DOHH2 (cell line): ENCODE results near the gene TCF3.

Experiments used
- H3F3A ChIP-seq: fragments of 200-600 bp; sonication (generic), shearing (Covaris generic); 2 replicates; pipeline ENCODE4 v1.6.0; 2016; ENCODE audit warnings: antibody characterized with exemption, mild to moderate bottlenecking; ENCODE audit not compliant: control insufficient read depth, insufficient read depth
- H3K27ac ChIP-seq: fragments of 200-600 bp; sonication (generic); 2 replicates; pipeline ENCODE4 v1.5.1; 2014; ENCODE audit warnings: low read depth, mild to moderate bottlenecking, low read length, moderate library complexity
- H3K27me3 ChIP-seq: fragments of 200-600 bp; sonication (generic); 2 replicates; pipeline ENCODE4 v1.6.1; 2014; ENCODE audit warnings: mild to moderate bottlenecking, low read length, mixed read lengths; ENCODE audit not compliant: control insufficient read depth
- H3K36me3 ChIP-seq: fragments of 200-600 bp; sonication (generic); 2 replicates; pipeline ENCODE4 v1.6.1; 2014; ENCODE audit warnings: mild to moderate bottlenecking, low read length, moderate library complexity, mixed read lengths; ENCODE audit not compliant: control insufficient read depth
- H3K4me1 ChIP-seq: fragments of 200-600 bp; sonication (generic); 2 replicates; pipeline ENCODE4 v1.6.1; 2014; ENCODE audit warnings: mild to moderate bottlenecking, low read length, mixed read lengths; ENCODE audit not compliant: control insufficient read depth
- H3K4me2 ChIP-seq: fragments of 200-600 bp; sonication (generic); 2 replicates; pipeline ENCODE4 v1.6.0; 2014; ENCODE audit warnings: mild to moderate bottlenecking, low read length, moderate library complexity
- H3K4me3 ChIP-seq: fragments of 200-600 bp; sonication (generic); 2 replicates; pipeline ENCODE4 v1.5.1; 2014; ENCODE audit warnings: mild to moderate bottlenecking, low read length, mixed read lengths
- H3K79me2 ChIP-seq: fragments of 200-600 bp; sonication (generic); 2 replicates; pipeline ENCODE4 v1.6.1; 2014; ENCODE audit warnings: mild to moderate bottlenecking, low read length, mixed read lengths; ENCODE audit not compliant: control insufficient read depth
- H3K9me2 ChIP-seq: fragments of 200-600 bp; sonication (generic); replicated peaks from 2 replicates; pipeline ENCODE4 v1.6.1; 2014; ENCODE audit warnings: mild to moderate bottlenecking, low read length, mixed read lengths; ENCODE audit not compliant: control insufficient read depth
- H3K9me3 ChIP-seq: fragments of 200-600 bp; sonication (generic); 2 replicates; pipeline ENCODE4 v1.6.1; 2014; ENCODE audit warnings: antibody characterized with exemption, low read length, mixed read lengths; ENCODE audit not compliant: control insufficient read depth, insufficient read depth
- H4K20me1 ChIP-seq: fragments of 200-600 bp; sonication (generic); 2 replicates; pipeline ENCODE4 v1.6.0; 2014; ENCODE audit warnings: low read depth, mild to moderate bottlenecking, antibody characterized with exemption, low read length, moderate library complexity; ENCODE audit not compliant: control insufficient read depth, insufficient read depth
- CTCF ChIP-seq: fragments of 200-600 bp; sonication (generic); IDR thresholded peaks from one replicate; pipeline ENCODE4 v1.5.1; 2014; ENCODE audit warnings: antibody characterized with exemption, mild to moderate bottlenecking, low read depth, low read length; ENCODE audit not compliant: poor library complexity, severe bottlenecking
- EZH2phosphoT487 ChIP-seq: fragments of 200-600 bp; sonication (generic); IDR thresholded peaks from 2 replicates; pipeline ENCODE4 v1.6.1; 2017; ENCODE audit warnings: borderline replicate concordance, mild to moderate bottlenecking, antibody characterized with exemption, low read length, moderate library complexity, mixed read lengths

Gene TCF3

GRCh38 chr19:1592024-1592754 is 60.2 kb downstream of the TCF3 start:
- Histone ChIP-seq H3K27me3 (no peaks in the 10 kb centered on the region), H3K27ac (peak overlapping the region; percentile 85), H3K36me3 (peaks cover 51% of the 10 kb centered on the region), H3K4me1 (peaks cover 28% of the 10 kb centered on the region), H3K79me2 (peaks cover 53% of the 10 kb centered on the region), H4K20me1 (peaks cover 8% of the 10 kb centered on the region; the same call in 1 of the 2 replicates), H3F3A (peaks cover 12% of the 10 kb centered on the region), H3K4me2 (peak overlapping the region; percentile 88), H3K9me3 (no peaks in the 10 kb centered on the region), H3K4me3 (peak overlapping the region; percentile 87), H3K9me2 (no peaks in the 10 kb centered on the region)
- TF ChIP-seq EZH2phosphoT487 = no peak
- no peak for TF ChIP-seq CTCF

- peaks cover 22% of the 10 kb centered on the region for H3K4me1 ChIP-seq
- peak overlapping the region; percentile 85 for H3K27ac ChIP-seq
- no peaks in the 10 kb centered on the region for H3K27me3 ChIP-seq
- H3K36me3 ChIP-seq = peaks cover 44% of the 10 kb centered on the region
- TF ChIP-seq CTCF (no peak), EZH2phosphoT487 (no peak)
- H3F3A ChIP-seq = peaks cover 8% of the 10 kb centered on the region
- H3K4me3 ChIP-seq = peak overlapping the region; percentile 87
- H3K4me2 ChIP-seq = peak overlapping the region; percentile 88
- H3K9me3 ChIP-seq = no peaks in the 10 kb centered on the region
- H3K9me2 ChIP-seq = no peaks in the 10 kb centered on the region
- H3K79me2 ChIP-seq = peaks cover 57% of the 10 kb centered on the region
- peaks cover 8% of the 10 kb centered on the region; the same call in 1 of the 2 replicates for H4K20me1 ChIP-seq
Measured at GRCh38 chr19:1591421-1592023, 60.9 kb downstream of the TCF3 start.

- peaks cover 13% of the 10 kb centered on the region; the same call in 1 of the 2 replicates for H4K20me1 ChIP-seq
- TF ChIP-seq EZH2phosphoT487 (no peak), CTCF (peak; percentile 60)
- H3K9me2 ChIP-seq = no peaks in the 10 kb centered on the region
- H3K9me3 ChIP-seq = no peaks in the 10 kb centered on the region
- H3K79me2 ChIP-seq = peaks cover 62% of the 10 kb centered on the region
- peaks cover 5% of the 10 kb centered on the region for H3F3A ChIP-seq
- H3K4me1 ChIP-seq = peaks cover 22% of the 10 kb centered on the region
- H3K27ac ChIP-seq = peak overlapping the region; percentile 85
- H3K4me2 ChIP-seq = peak overlapping the region; percentile 88
- H3K4me3 ChIP-seq = peak overlapping the region; percentile 87
- H3K27me3 ChIP-seq = no peaks in the 10 kb centered on the region
- H3K36me3 ChIP-seq = peaks cover 46% of the 10 kb centered on the region
Measured at GRCh38 chr19:1590641-1591397, 61.6 kb downstream of the TCF3 start.
